Liver (tissue), 9 donors: ENCODE data around the gene GPR68. TPM values are rescaled to one million over a fixed set of nuclear protein-coding genes. Genes with fewer than 3 reads are reported as not detected.

Experiments used
- DNase-seq: peaks from one replicate; pipeline ENCODE4 v3.0.0-alpha.2; 2017; ENCODE audit warnings: low spot score
- H3K27ac ChIP-seq, 2 donors: one replicate each; pipeline ENCODE4 v1.7.0; 2013; ENCODE audit warnings: inconsistent platforms in 2 of 2, low read length in 2 of 2, control low read depth in 1 of 2, low read depth in 1 of 2, mild to moderate bottlenecking in 1 of 2
- H3K27me3 ChIP-seq, 4 donors: one replicate each; pipeline versions ENCODE4 v1.6.1 to v1.7.0; 2013; ENCODE audit warnings: low read length in 3 of 4, inconsistent platforms in 1 of 4, mild to moderate bottlenecking in 1 of 4, moderate library complexity in 1 of 4; ENCODE audit not compliant: control insufficient read depth in 4 of 4, insufficient read depth in 4 of 4
- H3K36me3 ChIP-seq, 4 donors: one replicate each; pipeline versions ENCODE4 v1.6.1 to v1.7.0; 2013; ENCODE audit warnings: low read length in 3 of 4, mild to moderate bottlenecking in 3 of 4, low read depth in 1 of 4, moderate library complexity in 1 of 4; ENCODE audit not compliant: control insufficient read depth in 4 of 4, insufficient read depth in 3 of 4
- H3K4me1 ChIP-seq, 4 donors: one replicate each; pipeline versions ENCODE4 v1.6.1 to v1.7.0; 2013; ENCODE audit warnings: low read length in 3 of 4, mild to moderate bottlenecking in 3 of 4, moderate library complexity in 1 of 4; ENCODE audit not compliant: control insufficient read depth in 4 of 4, insufficient read depth in 4 of 4
- H3K4me3 ChIP-seq, 3 donors: one replicate each; pipeline versions ENCODE4 v1.6.1 to v1.7.0; 2013; ENCODE audit warnings: low read length in 3 of 3, control low read depth in 1 of 3, low read depth in 1 of 3, mild to moderate bottlenecking in 1 of 3
- H3K9ac ChIP-seq, 2 donors: one replicate each; pipeline ENCODE4 v1.7.0; 2013; ENCODE audit warnings: low read length in 2 of 2, mild to moderate bottlenecking in 2 of 2, moderate library complexity in 2 of 2, control low read depth in 1 of 2, low read depth in 1 of 2
- H3K9me3 ChIP-seq, 4 donors: one replicate each; pipeline versions ENCODE4 v1.6.1 to v1.7.0; 2013; ENCODE audit warnings: low read length in 3 of 4; ENCODE audit not compliant: control insufficient read depth in 4 of 4
- ATF3 ChIP-seq: IDR thresholded peaks from 2 replicates; pipeline ENCODE4 v1.6.1; 2016; ENCODE audit warnings: antibody characterized with exemption
- CTCF ChIP-seq: fragments of 150-350 bp; IDR thresholded peaks from 2 replicates; pipeline ENCODE4 v1.5.1; 2017; ENCODE audit warnings: improper control_type of control experiment, low read depth, low read length; ENCODE audit not compliant: missing input control
- FOXA1 ChIP-seq: IDR thresholded peaks from 2 replicates; pipeline ENCODE4 v1.6.1; 2016; ENCODE audit warnings: antibody characterized with exemption
- FOXA2 ChIP-seq: IDR thresholded peaks from 2 replicates; pipeline ENCODE4 v1.6.1; 2016; ENCODE audit warnings: antibody characterized with exemption
- GABPA ChIP-seq, 2 donors: IDR thresholded peaks in 1 of 2; conservative IDR thresholded peaks in 1 of 2; 2 replicates each; pipeline ENCODE4 v1.6.1; 2016; ENCODE audit warnings: antibody characterized with exemption in 2 of 2, mild to moderate bottlenecking in 1 of 2, moderate library complexity in 1 of 2
- JUND ChIP-seq, 2 donors: IDR thresholded peaks; 2 replicates each; pipeline ENCODE4 v1.6.1; 2016; ENCODE audit warnings: antibody characterized with exemption in 2 of 2
- MAX ChIP-seq: IDR thresholded peaks from 2 replicates; pipeline ENCODE4 v1.6.1; 2016; ENCODE audit warnings: antibody characterized with exemption
- RAD21 ChIP-seq, 2 donors: IDR thresholded peaks; 2 replicates each; pipeline ENCODE4 v1.6.1; 2016; ENCODE audit warnings: antibody characterized with exemption in 2 of 2, mild to moderate bottlenecking in 2 of 2
- REST ChIP-seq: IDR thresholded peaks from 2 replicates; pipeline ENCODE4 v1.6.1; 2016; ENCODE audit warnings: antibody characterized with exemption, mild to moderate bottlenecking
- TAF1 ChIP-seq: conservative IDR thresholded peaks from 2 replicates; pipeline ENCODE4 v1.6.1; 2016; ENCODE audit warnings: antibody characterized with exemption, mild to moderate bottlenecking
- YY1 ChIP-seq: IDR thresholded peaks from 2 replicates; pipeline ENCODE4 v1.6.1; 2016; ENCODE audit warnings: antibody characterized with exemption, mild to moderate bottlenecking
- ZBTB33 ChIP-seq: IDR thresholded peaks from 2 replicates; pipeline ENCODE4 v1.6.1; 2016; ENCODE audit warnings: antibody characterized with exemption
- WGBS: extraction: QIAGEN DNeasy Blood & Tissue Kit; methylation state at CpG from one replicate; pipeline ENCODE4 v1.1.7; 2013; 5-methylcytosine and 5-hydroxymethylcytosine counted together
- polyA plus RNA-seq, 2 donors: library from polyadenylated mRNA; stranded (reverse) in 1 of 2; unstranded in 1 of 2; fragments of 200-250 nt in 1 of 2; fragments of >200 nt in 1 of 2; fragmentation: Nextera tagmentation in 1 of 2; extraction: Ambion mirVana in 1 of 2; gene quantifications; one replicate each; pipeline versions ENCODE4 v1.2.1 to v1.2.3, GENCODE V29; 2013 to 2015
- total RNA-seq, 2 donors: library from RNA; depleted of rRNA; stranded (reverse); fragments of >200 nt; gene quantifications; one replicate each; pipeline ENCODE4 v1.2.3, GENCODE V29; 2014
- donor health status: healthy.
- donor health status: healthy.
- donor health status: healthy.
- donor health status: healthy.
- donor health status: healthy.

Gene GPR68
- total and polyA plus RNA-seq, 4 donors, result 0.17 to 0.37 (median 0.33) TPM; not detected in 1

- 73% methylated on average over 2 of the region's 2 CpGs for WGBS
- no peak for DNase-seq
- Histone ChIP-seq H3K36me3 (peaks cover 0 to 9% (median 0%) of the 10 kb centered on the region in 4 donors), H3K27ac (peak overlapping the region in 1 of 2 donors; percentile 25), H3K4me1 (no peaks in the 10 kb centered on the region), H3K9me3 (peaks cover 0 to 5% (median 2%) of the 10 kb centered on the region in 4 donors), H3K4me3 (no peak overlapping the region), H3K27me3 (no peaks in the 10 kb centered on the region), H3K9ac (no peak overlapping the region)
- no peak for TF ChIP-seq YY1
Observed at GRCh38 chr14:91232603-91233002, 11.9 kb downstream of the GPR68 start.

- Histone ChIP-seq H3K27ac (peak overlapping the region in 1 of 2 donors; percentile 25), H3K9me3 (peaks cover 0 to 5% (median 2%) of the 10 kb centered on the region in 4 donors), H3K9ac (no peak overlapping the region), H3K4me1 (no peaks in the 10 kb centered on the region), H3K4me3 (no peak overlapping the region), H3K27me3 (no peaks in the 10 kb centered on the region), H3K36me3 (peaks cover 0 to 9% (median under 1%) of the 10 kb centered on the region in 4 donors)
- WGBS, result 79% methylated on average over 2 of the region's 2 CpGs
- no peak for DNase-seq
- TF ChIP-seq CTCF (no peak), ATF3 (no peak), REST (no peak), RAD21 (IDR thresholded peaks at IDR 0.05) (no peak), YY1 (no peak)
Observed at GRCh38 chr14:91232052-91232451, 12.5 kb downstream of the GPR68 start.

GRCh38 chr14:91231446-91231845 is 13.1 kb downstream of the GPR68 start:
- H3K9me3 ChIP-seq, result peaks cover 0 to 5% (median 2%) of the 10 kb centered on the region in 4 donors
- H3K27ac ChIP-seq, result peak overlapping the region in 1 of 2 donors; percentile 25
- no peak overlapping the region for H3K4me3 ChIP-seq
- no peak overlapping the region for H3K9ac ChIP-seq
- no peak for DNase-seq
- H3K27me3 ChIP-seq, result no peaks in the 10 kb centered on the region
- peaks cover 0 to 11% (median 2%) of the 10 kb centered on the region in 4 donors for H3K36me3 ChIP-seq
- TF ChIP-seq ZBTB33, result no peak
- no peak for TF ChIP-seq FOXA2
- TF ChIP-seq TAF1, result no peak
- TF ChIP-seq MAX, result no peak
- no peak for TF ChIP-seq YY1
- TF ChIP-seq FOXA1, result no peak
- no peak for TF ChIP-seq CTCF
- TF ChIP-seq REST, result no peak
- TF ChIP-seq GABPA (IDR thresholded peaks at IDR 0.05 in 1 of 2, conservative IDR thresholded peaks at IDR 0.05 in 1 of 2), result no peak
- no peak for TF ChIP-seq JUND (IDR thresholded peaks at IDR 0.05)
- WGBS, result 69% methylated on average over 3 of the region's 3 CpGs
- H3K4me1 ChIP-seq, result no peaks in the 10 kb centered on the region
